ENCODE data around the gene SEMA3G.

The SEMA3G gene

GRCh38 chr3:52468336-52468735 is 23.4 kb upstream of the SEMA3G start:
- no peak overlapping the region for H3K4me3 ChIP-seq (ENCODE audit: insufficient read length, low read depth)
- peaks cover 11% of the 10 kb centered on the region for H3K4me1 ChIP-seq (ENCODE audit: insufficient read depth, insufficient read length)
- H3K9ac ChIP-seq (ENCODE audit: insufficient read length, low read depth), result no peak overlapping the region
- no peak for TF ChIP-seq SUZ12 (IDR thresholded peaks at IDR 0.05; ENCODE audit: extremely low read depth, insufficient read depth, insufficient read length)
- TF ChIP-seq YY1 (IDR thresholded peaks at IDR 0.05; ENCODE audit: insufficient read depth, insufficient read length), result no peak
- TF ChIP-seq ZNF274 (IDR thresholded peaks at IDR 0.05; ENCODE audit: low read depth, low read length), result no peak
- H3K9me3 ChIP-seq (ENCODE audit: insufficient read depth, low read length), result no peaks in the 10 kb centered on the region
- no peak for DNase-seq (ENCODE audit: low read depth, low spot score)
- no peaks in the 10 kb centered on the region for H3K27me3 ChIP-seq (ENCODE audit: insufficient read depth, insufficient read length)
- H3K36me3 ChIP-seq (ENCODE audit: insufficient read depth, insufficient read length, low read length), result peaks cover 89% of the 10 kb centered on the region

- no peak for TF ChIP-seq ZNF274 (IDR thresholded peaks at IDR 0.05; ENCODE audit: low read depth, low read length)
- no peak for TF ChIP-seq YY1 (IDR thresholded peaks at IDR 0.05; ENCODE audit: insufficient read depth, insufficient read length)
- no peak for TF ChIP-seq SUZ12 (IDR thresholded peaks at IDR 0.05; ENCODE audit: extremely low read depth, insufficient read depth, insufficient read length)
- no peaks in the 10 kb centered on the region for H3K9me3 ChIP-seq (ENCODE audit: insufficient read depth, low read length)
- peaks cover 91% of the 10 kb centered on the region for H3K36me3 ChIP-seq (ENCODE audit: insufficient read depth, insufficient read length, low read length)
- no peak overlapping the region for H3K4me3 ChIP-seq (ENCODE audit: insufficient read length, low read depth)
- H3K4me1 ChIP-seq (ENCODE audit: insufficient read depth, insufficient read length), result peaks cover 11% of the 10 kb centered on the region
- H3K27me3 ChIP-seq (ENCODE audit: insufficient read depth, insufficient read length), result no peaks in the 10 kb centered on the region
- no peak overlapping the region for H3K9ac ChIP-seq (ENCODE audit: insufficient read length, low read depth)
- DNase-seq (ENCODE audit: low read depth, low spot score), result no peak
Observed at GRCh38 chr3:52463416-52463815, 18.5 kb upstream of the SEMA3G start.

DNA sequence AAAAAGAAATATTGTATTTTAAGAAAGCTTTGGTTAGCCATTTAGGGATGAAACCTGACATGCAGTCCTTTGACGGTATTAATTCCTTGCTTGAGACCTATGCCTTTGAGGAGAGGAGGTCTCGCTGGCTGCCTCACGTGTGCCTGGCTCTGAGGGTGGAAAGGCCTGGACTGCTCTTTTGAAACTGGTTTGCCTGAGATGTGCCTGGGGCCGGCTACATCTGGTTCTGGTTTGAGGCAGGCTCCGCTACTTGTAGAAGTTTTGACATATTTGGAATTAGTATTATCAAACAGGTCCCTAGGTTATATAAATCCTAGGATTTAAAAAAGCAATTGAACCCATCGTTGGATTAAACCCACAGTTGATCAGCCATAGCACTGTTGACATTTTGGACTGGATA is 17.0 kb upstream of the SEMA3G start:
- H3K4me3 ChIP-seq (ENCODE audit: insufficient read length, low read depth), result no peak overlapping the region

GRCh38 chr3:52458770-52459545 is 14.1 kb upstream of the SEMA3G start:
- TF ChIP-seq YY1 (IDR thresholded peaks at IDR 0.05; ENCODE audit: insufficient read depth, insufficient read length), result no peak
- TF ChIP-seq ZNF274 (IDR thresholded peaks at IDR 0.05; ENCODE audit: low read depth, low read length), result no peak
- TF ChIP-seq SUZ12 (IDR thresholded peaks at IDR 0.05; ENCODE audit: extremely low read depth, insufficient read depth, insufficient read length), result no peak
- Histone ChIP-seq H3K36me3 (ENCODE audit: insufficient read depth, insufficient read length, low read length) (peaks cover 68% of the 10 kb centered on the region), H3K9me3 (ENCODE audit: insufficient read depth, low read length) (no peaks in the 10 kb centered on the region), H3K4me1 (ENCODE audit: insufficient read depth, insufficient read length) (peaks cover 12% of the 10 kb centered on the region), H3K4me3 (ENCODE audit: insufficient read length, low read depth) (no peak overlapping the region), H3K27me3 (ENCODE audit: insufficient read depth, insufficient read length) (no peaks in the 10 kb centered on the region), H3K9ac (ENCODE audit: insufficient read length, low read depth) (no peak overlapping the region)
- DNase-seq (ENCODE audit: low read depth, low spot score), result no peak

More for the DNA sequence above, 17.0 kb upstream of the SEMA3G start:
- TF ChIP-seq YY1 (IDR thresholded peaks at IDR 0.05; ENCODE audit: insufficient read depth, insufficient read length), result no peak
- TF ChIP-seq SUZ12 (IDR thresholded peaks at IDR 0.05; ENCODE audit: extremely low read depth, insufficient read depth, insufficient read length), result no peak
- TF ChIP-seq ZNF274 (IDR thresholded peaks at IDR 0.05; ENCODE audit: low read depth, low read length), result no peak
- H3K27me3 ChIP-seq (ENCODE audit: insufficient read depth, insufficient read length), result no peaks in the 10 kb centered on the region
- no peaks in the 10 kb centered on the region for H3K9me3 ChIP-seq (ENCODE audit: insufficient read depth, low read length)
- DNase-seq (ENCODE audit: low read depth, low spot score), result no peak
- peaks cover 15% of the 10 kb centered on the region for H3K4me1 ChIP-seq (ENCODE audit: insufficient read depth, insufficient read length)
- H3K9ac ChIP-seq (ENCODE audit: insufficient read length, low read depth), result no peak overlapping the region
- peaks cover 93% of the 10 kb centered on the region for H3K36me3 ChIP-seq (ENCODE audit: insufficient read depth, insufficient read length, low read length)

DNA sequence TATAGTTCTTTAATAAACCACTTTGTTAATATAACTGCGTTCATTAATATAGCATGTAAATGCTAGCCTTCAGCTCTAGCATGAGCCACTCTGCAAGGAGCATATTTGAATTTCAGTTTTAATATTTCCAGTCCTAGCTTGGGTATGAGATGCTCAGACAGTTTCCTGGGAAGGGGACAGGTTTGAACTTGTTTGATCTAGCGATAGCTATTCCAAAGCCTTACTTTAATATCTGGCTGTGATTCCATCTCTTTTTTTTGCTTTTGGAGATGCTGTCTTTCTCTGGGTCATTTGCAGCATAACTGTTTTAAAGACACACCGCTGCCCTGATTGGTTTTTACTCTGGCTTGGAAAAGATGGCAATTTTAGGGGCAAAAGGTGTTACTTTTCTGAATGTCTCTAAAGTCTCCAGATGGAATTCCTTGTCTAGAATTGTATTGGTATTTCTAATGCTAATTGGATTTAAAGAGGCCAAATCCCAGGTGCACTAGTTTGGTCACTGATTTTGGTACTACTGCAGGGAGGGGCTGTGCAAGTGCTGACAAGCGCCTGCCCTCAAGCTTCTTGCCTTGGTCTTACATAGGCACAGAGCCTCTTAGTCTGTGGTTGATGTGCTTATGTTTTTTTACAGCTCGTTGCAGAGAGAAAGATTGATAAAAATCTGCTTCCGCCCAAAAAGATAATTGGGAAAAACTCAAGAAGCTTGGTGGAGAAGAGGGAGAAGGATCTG is 13.3 kb upstream of the SEMA3G start:
- Histone ChIP-seq H3K4me1 (ENCODE audit: insufficient read depth, insufficient read length) (peaks cover 19% of the 10 kb centered on the region), H3K9me3 (ENCODE audit: insufficient read depth, low read length) (no peaks in the 10 kb centered on the region), H3K27me3 (ENCODE audit: insufficient read depth, insufficient read length) (no peaks in the 10 kb centered on the region)

DNA sequence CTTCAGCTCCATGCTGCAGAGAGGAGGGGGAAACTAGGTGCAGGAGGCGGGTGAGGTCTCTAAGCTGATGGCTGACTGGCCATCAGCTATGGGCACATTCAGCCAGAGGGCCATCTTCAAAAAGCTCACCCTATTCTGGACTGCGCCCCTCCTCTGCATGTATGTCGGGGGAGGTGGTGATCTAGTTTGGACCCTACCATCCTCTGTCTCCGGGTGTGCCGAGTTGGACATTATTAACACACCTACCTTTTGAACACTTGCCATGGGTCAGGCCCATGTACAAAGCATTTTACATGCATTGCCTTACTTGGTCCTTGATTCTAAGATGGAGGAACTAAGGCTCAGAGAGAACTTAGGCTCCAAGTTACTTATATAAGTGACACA is 11.9 kb upstream of the SEMA3G start:
- DNase-seq (ENCODE audit: low read depth, low spot score), result no peak
- Histone ChIP-seq H3K9me3 (ENCODE audit: insufficient read depth, low read length) (no peaks in the 10 kb centered on the region), H3K27me3 (ENCODE audit: insufficient read depth, insufficient read length) (no peaks in the 10 kb centered on the region), H3K4me3 (ENCODE audit: insufficient read length, low read depth) (peak overlapping the region; percentile 66), H3K4me1 (ENCODE audit: insufficient read depth, insufficient read length) (peaks cover 30% of the 10 kb centered on the region), H3K36me3 (ENCODE audit: insufficient read depth, insufficient read length, low read length) (peaks cover 50% of the 10 kb centered on the region), H3K9ac (ENCODE audit: insufficient read length, low read depth) (peak overlapping the region; percentile 92)
- TF ChIP-seq SUZ12 (IDR thresholded peaks at IDR 0.05; ENCODE audit: extremely low read depth, insufficient read depth, insufficient read length), result no peak

More for the DNA sequence above, 13.3 kb upstream of the SEMA3G start:
- H3K36me3 ChIP-seq (ENCODE audit: insufficient read depth, insufficient read length, low read length), result peaks cover 60% of the 10 kb centered on the region
- H3K4me3 ChIP-seq (ENCODE audit: insufficient read length, low read depth), result no peak overlapping the region
- DNase-seq (ENCODE audit: low read depth, low spot score), result no peak
- no peak overlapping the region for H3K9ac ChIP-seq (ENCODE audit: insufficient read length, low read depth)
- no peak for TF ChIP-seq ZNF274 (IDR thresholded peaks at IDR 0.05; ENCODE audit: low read depth, low read length)
- no peak for TF ChIP-seq YY1 (IDR thresholded peaks at IDR 0.05; ENCODE audit: insufficient read depth, insufficient read length)
- TF ChIP-seq SUZ12 (IDR thresholded peaks at IDR 0.05; ENCODE audit: extremely low read depth, insufficient read depth, insufficient read length), result no peak

GRCh38 chr3:52456169-52456799 is 11.4 kb upstream of the SEMA3G start:
- Histone ChIP-seq H3K9me3 (ENCODE audit: insufficient read depth, low read length) (no peaks in the 10 kb centered on the region), H3K4me3 (ENCODE audit: insufficient read length, low read depth) (peak overlapping the region; percentile 66), H3K4me1 (ENCODE audit: insufficient read depth, insufficient read length) (peaks cover 35% of the 10 kb centered on the region), H3K9ac (ENCODE audit: insufficient read length, low read depth) (peak overlapping the region; percentile 92), H3K36me3 (ENCODE audit: insufficient read depth, insufficient read length, low read length) (peaks cover 53% of the 10 kb centered on the region), H3K27me3 (ENCODE audit: insufficient read depth, insufficient read length) (no peaks in the 10 kb centered on the region)
- TF ChIP-seq SUZ12 (IDR thresholded peaks at IDR 0.05; ENCODE audit: extremely low read depth, insufficient read depth, insufficient read length) (no peak), YY1 (IDR thresholded peaks at IDR 0.05; ENCODE audit: insufficient read depth, insufficient read length) (no peak), ZNF274 (IDR thresholded peaks at IDR 0.05; ENCODE audit: low read depth, low read length) (no peak)
- no peak for DNase-seq (ENCODE audit: low read depth, low spot score)
